Loucy (cell line): ENCODE data around the gene FITM2.

ENCODE experiments used
- CTCF ChIP-seq: fragments of 200-600 bp; sonication (generic); conservative IDR thresholded peaks from 2 replicates; pipeline ENCODE4 v1.5.1; 2014; ENCODE audit warnings: mild to moderate bottlenecking, antibody characterized with exemption, low read length
- EZH2phosphoT487 ChIP-seq: fragments of 200-600 bp; IDR thresholded peaks from 2 replicates; pipeline ENCODE4 v1.6.1; 2018; ENCODE audit warnings: antibody characterized with exemption, mild to moderate bottlenecking, moderate library complexity, borderline replicate concordance

GRCh38 chr20:44324343-44324742 is 13.3 kb upstream of the FITM2 start:
- TF ChIP-seq EZH2phosphoT487, result no peak
- no peak for TF ChIP-seq CTCF
